ENCODE measurements around the gene PSEN2. TPM values are rescaled to one million over a fixed set of nuclear protein-coding genes. Genes with fewer than 3 reads are reported as not detected.
A peak's percentile ranks its signal among the peaks of the same experiment; 100 is the strongest.
"Not testable (repeated sequence)": the region's sequence is repeated elsewhere in the genome, so short reads cannot be mapped to it uniquely, and the experiment has no call there.

Gene PSEN2
- total RNA-seq, 1 experiment from 2014 or later, result 24.1 TPM

DNA sequence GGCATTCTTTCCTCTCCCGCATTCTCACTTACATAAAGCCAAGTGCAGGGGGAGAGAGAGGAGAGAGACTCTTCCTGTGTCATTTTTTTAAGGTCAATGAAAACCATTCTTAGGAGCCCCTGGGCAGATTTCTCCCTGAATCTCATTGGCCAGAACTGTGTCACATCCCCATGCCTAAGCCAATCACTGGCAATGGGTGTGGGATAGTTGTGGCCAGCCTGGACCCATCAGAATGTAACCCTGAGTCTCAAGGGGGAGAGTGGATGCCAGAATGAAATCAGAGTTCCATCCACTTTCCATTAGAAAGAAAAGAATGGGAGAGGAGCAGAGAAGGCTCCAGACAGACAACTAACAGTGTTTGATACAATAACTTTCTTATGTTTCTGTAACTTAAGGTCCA lies 38.5 kb downstream of the PSEN2 start:
- DNase-seq (ENCODE audit: extremely low read depth, low read depth), result no peak

GRCh38 chr1:226912587-226913176 lies 42.3 kb downstream of the PSEN2 start:
- DNase-seq (ENCODE audit: extremely low read depth, low read depth), result peak; percentile 8

DNA sequence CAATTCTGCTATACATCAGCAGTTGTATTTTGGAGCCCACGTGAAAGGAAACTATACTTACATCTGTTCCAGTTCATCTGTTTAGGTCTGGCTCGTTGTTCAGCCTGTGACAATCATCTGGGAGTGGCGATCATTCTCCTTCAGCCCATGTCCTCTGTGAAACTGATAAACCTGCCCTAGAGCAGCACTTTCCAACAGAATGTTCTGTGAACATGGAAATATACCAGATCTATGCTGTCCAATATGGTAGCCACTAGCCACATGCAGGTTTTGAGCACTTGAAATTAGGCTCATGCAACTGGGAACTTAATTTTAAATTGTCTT lies 45.2 kb downstream of the PSEN2 start:
- DNase-seq (ENCODE audit: extremely low read depth, low read depth), result no peak

DNA sequence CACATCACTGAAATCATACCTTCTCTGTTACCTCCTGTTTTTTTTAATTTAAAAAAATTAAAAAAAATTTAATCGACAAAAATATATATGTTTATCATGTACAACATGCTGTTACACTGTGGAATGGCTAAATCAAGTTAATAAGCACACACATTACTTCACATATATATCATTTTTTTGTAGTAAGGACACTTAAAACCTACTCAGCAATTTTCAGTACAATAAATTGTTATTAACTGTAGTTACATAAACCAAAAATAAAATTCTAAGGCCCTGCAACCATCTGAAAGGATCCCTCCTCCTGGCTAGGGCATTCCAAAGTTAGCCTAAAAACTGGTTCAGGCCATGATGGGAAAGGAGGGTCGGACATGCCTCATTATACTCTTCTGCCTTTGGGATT lies 46.1 kb downstream of the PSEN2 start:
- DNase-seq (ENCODE audit: extremely low read depth, low read depth), result no peak

DNA sequence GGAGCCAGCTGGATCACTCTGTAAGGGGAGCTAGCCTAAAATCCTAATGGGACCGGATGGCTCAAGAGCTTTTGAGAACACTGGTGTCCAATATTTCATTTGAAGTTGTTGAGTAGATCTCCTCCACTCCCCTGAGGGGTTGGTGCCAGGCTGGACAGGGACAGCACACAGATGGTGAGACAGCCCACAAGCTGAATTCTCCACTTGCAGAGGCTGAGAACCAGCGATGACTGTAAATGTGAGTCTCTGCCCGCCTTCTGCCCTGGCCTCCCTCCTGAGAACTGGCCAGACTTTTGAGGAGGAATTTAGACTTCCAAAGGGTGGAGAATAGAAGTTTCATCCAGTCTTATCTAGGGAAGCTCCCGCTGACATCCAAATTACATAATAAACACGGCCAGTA lies 49.2 kb downstream of the PSEN2 start:
- no peak for DNase-seq (ENCODE audit: extremely low read depth, low read depth)

DNA sequence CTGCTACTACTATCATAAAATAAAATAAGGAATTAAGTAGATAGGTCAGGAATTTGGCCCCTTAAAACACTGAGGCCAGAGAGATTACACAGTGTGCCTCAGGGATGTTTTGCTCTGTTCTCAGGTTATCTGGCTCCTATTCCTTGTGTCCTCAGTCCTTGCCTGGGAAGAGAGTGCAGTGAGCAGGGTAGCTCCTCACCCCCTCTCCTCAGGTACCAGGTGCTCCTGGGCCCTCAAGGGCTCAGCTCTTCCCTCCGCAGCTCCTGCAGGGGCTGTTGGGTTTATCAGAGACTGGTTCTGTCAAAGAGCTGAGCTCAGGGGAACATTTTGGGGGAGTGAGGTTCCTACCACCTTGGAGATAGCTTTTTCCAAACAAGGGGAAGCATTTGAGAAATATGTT lies 49.6 kb downstream of the PSEN2 start:
- no peak for DNase-seq (ENCODE audit: extremely low read depth, low read depth)

DNA sequence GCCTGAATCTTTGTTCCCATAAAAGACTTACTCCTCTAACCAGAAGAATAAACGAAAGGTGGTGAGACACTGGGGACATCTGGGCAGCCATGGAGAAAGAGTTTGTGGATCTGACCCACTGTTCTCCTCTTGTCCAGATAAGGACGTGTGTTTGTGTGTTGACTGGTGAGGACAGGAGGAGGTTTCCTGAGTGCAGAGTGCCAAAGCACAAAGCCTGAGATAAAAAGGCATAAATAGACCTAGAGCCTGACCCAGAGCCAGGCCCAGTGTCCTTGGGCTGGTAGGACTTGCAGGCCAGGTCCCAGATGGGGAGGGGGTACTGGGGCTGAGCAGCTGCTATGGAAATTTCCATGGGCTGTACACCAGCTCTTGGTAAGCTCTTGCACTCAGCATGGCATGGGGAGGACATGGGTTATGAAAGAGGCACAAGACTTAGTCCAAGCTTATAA lies 50.1 kb downstream of the PSEN2 start:
- DNase-seq (ENCODE audit: extremely low read depth, low read depth), result no peak

GRCh38 chr1:226921504-226921903 lies 51.1 kb downstream of the PSEN2 start:
- DNase-seq (ENCODE audit: extremely low read depth, low read depth), result no peak

DNA sequence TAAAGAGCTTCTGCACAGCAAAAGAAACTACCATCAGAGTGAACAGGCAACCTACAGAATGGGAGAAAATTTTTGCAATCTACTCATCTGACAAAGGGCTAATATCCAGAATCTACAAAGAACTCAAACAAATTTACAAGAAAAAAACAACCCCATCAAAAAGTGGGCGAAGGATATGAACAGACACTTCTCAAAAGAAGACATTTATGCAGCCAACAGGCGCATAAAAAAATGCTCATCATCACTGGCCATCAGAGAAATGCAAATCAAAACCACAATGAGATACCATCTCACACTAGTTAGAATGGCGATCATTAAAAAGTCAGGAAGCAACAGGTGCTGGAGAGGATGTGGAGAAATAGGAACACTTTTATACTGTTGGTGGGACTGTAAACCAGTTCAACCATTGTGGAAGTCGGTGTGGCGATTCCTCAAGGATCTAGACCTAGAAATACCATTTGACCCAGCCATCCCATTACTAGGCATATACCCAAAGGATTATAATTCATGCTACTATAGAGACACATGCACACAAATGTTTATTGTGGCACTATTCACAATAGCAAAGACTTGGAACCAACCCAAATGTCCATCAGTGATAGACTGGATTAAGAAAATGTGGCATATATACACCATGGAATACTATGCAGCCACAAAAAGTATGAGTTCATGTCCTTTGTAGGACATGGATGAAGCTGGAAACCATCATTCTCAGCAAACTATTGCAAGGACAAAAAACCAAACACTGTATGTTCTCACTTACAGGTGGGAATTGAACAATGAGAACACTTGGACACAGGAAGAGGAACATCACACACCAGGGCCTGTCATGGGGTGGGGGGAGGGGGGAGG lies 59.1 kb downstream of the PSEN2 start:
- not testable (repeated sequence) for DNase-seq (ENCODE audit: extremely low read depth, low read depth)

DNA sequence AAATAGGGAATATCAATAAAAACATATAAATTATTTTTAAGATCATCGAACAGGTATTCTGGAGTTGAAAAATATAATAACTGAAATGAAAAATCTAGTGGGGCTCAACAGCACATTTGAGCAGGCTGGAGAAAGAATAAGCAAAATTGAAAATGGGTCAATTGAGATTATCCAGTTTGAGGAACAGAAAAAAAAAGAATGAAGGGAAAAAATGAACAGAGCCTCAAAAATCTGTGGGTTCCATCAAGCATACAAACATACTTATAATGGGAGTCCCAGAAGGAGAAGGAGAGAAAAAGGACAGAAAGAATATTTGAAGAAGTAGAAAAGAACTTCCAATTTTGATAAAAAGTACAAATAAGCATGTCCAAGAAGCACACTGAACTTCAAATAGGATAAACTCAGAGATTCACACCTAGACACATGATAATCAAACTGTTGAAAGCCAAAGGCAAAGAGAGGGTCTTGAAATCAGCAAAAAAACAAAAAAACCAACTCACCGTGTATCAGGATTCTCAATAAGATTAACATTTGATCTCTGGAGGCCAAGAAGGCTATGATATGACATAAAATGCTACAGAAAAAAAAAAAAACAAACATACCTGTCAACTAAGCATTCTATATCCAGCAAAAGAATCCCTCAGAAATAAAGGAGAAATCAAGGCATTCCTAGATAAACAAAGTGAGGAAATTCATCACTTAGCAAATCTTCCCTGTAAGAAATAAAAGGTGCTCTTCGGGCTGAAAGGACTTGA lies 64.2 kb downstream of the PSEN2 start:
- no peak for DNase-seq (ENCODE audit: extremely low read depth, low read depth)

DNA sequence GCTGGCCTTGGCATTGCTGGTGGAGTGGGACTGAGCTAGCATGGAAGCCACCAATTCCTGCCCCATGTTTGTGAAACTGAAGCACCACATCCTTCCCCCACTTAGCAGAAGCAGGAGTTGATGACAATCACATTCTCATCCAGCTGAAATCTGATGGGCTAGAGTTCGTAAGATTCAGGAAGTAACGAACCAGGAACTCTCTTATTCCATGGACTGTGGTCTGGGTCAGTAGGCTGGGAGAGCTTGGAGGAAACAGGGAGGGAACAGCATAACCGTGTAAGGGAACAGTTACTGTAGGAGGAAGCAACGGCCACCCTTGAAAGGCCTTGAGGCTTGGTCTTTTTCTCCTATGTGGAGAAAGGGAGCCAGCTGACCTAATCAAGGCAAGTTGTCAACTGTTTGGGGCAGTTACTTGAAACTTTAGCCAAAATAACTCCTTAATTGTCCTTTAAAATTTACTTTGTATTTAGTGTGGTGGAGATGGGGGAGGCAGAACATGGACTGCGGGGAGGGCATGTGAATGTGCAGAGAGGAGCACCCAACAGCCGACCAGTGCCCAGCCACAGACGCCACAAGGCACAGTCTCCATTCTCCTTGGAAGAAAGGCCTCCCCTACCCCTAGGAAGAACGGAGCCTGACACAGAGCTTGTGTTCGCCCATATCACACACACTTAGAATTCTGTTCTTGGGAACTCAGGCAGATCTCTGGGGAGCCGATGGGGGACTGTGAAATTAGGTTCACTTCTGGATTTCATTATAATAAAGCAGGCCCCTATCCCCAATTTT lies 67.7 kb downstream of the PSEN2 start:
- no peak for DNase-seq (ENCODE audit: extremely low read depth, low read depth)

DNA sequence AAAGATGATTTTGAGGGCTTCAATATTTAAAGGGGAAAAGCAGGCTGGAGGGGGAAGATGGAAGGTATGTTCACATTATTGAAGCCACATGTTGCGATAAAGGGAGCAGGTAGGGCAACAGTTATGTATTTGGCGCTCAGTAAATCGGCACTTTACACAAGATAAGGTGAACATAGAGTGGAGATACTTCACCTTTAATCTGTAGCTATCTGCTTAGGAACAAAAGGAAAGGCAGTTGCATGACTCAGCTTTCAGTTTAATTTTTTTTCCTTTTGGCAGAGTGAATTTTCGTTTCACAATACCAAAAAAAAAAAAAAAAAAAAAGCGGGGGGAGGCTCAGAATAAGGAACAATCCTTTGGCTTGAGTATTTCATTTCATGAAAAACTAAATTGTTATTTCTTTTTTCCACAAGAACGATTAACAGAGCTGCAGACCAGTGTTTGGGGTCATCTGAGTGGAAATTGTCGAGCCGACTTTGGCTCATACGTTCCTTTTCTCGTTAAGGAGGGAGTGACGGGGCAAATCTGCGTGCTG lies 68.6 kb downstream of the PSEN2 start:
- DNase-seq (ENCODE audit: extremely low read depth, low read depth), result no peak

GRCh38 chr1:226939438-226940028 lies 69.1 kb downstream of the PSEN2 start:
- DNase-seq (ENCODE audit: extremely low read depth, low read depth), result no peak

DNA sequence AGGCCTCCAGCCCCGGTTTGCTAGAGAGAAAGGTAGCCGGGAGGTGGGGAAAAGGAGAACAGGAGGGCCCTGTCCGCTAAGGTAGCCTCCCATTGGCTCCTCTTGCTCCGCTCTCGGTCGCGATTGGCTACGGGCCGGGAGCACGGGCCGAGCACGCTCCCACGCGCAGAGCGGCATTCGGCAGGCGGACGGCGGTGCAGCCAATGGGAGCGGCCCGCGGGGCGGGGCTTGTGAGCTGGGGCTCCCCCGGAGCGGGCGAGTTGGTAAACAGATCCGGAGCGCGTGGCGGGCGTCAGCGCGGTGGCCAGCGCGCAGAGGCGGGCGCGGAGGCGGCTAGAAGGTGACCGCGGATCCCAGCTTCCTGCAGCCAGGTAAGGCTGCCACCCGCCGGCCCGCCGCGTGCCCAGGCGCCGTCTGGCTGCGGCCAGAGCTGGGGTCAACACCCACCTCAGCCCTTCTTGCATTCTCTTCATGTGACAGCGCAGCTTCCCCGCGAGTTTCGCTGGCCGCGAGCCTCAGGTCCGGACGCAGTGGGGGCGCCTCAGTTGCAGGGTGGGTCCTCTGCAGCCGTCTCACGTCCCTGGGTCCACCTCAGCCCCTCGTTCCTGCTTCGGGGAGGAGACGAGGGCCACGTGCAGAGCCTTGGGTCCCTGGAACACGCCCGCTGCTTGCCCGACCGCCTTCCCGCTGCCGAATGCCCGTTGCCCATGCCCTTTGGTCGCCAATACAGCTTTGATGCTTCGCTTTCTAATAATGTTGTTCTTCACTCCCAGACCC lies 69.8 kb downstream of the PSEN2 start, which contains the start of gene COQ8A:
TSS of gene COQ8A (plus strand) at position 266 of the 777 bp plus-strand sequence. CDS start 21,092 bp downstream, outside the sequence.
- peak; percentile 100 for DNase-seq (ENCODE audit: extremely low read depth, low read depth)

DNA sequence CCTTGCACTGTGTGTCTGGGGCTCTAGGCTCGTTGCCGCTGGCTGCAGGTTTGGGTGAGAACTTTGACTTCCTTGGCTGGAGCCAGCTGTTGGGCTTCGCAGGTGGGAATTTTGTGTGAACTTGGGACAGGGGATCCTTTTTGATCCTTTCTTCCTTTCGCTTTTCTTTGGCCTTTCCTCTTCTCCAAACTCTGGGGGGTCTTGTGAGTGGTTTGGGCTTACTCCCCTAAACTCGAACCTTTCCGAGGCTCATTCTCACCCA lies 70.3 kb downstream of the PSEN2 start:
- DNase-seq (ENCODE audit: extremely low read depth, low read depth), result no peak

GRCh38 chr1:226942392-226942791 lies 72.0 kb downstream of the PSEN2 start:
- no peak for DNase-seq (ENCODE audit: extremely low read depth, low read depth)

DNA sequence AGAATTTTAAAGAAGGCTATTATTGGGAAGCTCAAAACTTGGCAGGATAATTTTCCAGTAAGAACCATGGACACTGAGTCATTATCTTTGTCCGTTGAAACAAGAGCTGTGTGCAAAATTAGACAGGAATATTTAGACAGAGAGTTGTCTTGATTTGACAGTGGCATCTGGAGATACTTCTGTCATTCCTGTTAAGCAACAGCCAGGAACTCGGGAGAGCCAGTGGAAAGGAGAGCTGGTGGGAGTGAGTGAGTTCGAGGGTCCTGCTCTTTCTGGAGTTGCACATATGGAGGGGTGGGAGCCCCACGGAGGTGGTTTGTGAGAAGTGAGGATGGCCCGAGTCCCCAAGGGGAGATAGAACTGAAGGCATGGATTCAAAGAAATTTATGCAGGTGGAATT lies 72.7 kb downstream of the PSEN2 start:
- no peak for DNase-seq (ENCODE audit: extremely low read depth, low read depth)

GRCh38 chr1:226943927-226944326 lies 73.5 kb downstream of the PSEN2 start:
- DNase-seq (ENCODE audit: extremely low read depth, low read depth), result no peak

DNA sequence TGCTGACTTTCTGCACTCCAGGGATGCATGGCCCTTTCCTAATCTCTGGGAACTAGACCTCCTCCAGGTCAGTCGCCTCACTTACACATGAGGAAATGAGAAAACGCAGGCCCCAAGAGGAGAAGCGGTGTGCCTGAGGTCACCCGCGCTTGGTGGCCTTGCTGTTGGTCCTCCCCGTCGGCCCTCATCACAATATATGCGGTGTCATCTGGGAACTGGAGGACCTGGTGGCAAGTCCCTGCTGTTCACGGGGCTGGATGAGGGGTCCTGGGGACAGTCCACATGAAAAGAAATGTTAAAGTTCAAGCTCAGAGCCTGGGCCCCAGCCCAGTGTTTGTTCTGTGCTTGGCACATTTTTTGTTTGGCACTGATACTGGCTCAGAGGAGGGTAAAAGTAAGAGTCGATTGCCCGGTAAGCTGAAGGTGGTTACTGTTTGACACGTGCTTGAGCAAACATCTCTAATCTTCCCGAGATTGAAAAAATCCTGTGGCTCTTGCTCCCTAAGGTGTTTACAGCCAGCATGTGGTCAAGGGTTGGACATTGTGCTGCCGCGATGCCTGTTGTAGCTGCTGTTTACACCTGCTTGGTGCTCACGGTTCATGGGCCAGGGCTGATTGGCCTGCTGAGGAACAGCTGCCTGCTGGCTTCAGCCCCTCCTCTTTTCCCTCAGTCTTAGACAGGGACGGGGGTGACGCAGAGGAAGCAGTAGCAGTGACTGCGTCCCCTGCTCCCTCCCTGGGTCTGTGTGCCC lies 74.9 kb downstream of the PSEN2 start:
- no peak for DNase-seq (ENCODE audit: extremely low read depth, low read depth)

All from NCI-H460 (cell line).